ENCODE measurements around the gene RPL29. TPM values are rescaled to one million over a fixed set of nuclear protein-coding genes. Genes with fewer than 3 reads are reported as not detected.

Gene RPL29
- total and polyA plus RNA-seq, 2 of the 13 experiments (the other 11 are each of a cell fraction or from before 2014, with no cell fraction given): 1,348 to 2,263 TPM

DNA sequence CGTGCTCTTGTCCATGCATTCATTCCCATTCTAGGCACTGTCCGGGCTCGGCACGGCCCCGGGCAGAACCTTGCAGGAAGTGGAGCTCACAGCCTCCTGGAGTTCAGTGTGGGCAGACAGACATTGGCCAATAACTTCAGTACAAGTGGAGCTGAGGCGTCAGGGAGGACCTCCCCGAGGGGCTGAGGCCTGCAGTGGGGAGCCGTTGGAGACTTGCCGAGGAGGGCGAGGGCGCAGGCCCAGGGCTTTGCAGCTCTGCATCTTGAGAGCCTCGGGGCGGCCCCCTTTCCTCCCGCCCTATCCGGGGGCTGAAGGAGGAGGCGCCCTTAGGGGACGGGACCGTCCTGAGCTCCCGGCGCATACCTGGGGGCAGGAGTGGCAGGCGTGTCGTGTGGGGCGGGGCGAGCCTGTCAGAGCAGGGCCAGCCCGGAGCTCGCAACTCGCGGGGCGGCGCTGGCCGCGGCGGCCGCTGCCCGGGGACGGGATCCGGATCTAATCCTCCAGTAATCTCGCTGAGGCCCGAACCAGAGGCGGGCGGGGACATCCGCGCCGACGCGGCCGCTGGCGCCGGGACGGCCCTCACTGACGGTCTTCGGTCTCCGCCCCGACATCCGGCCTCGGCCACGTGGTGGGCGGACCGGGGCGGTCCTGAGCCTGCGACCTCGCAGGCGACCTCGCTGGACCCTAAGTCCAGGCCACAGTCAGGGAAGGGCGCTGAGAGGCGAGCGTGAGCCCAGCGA, 12.7 kb downstream of the RPL29 start, which contains the start of gene ACY1 (continued):
- TF ChIP-seq PLRG1 (conservative IDR thresholded peaks at IDR 0.05): no peak
- TF ChIP-seq ZMYM3 (CRISPR knock-in tag; IDR thresholded peaks at IDR 0.05): peak; percentile 64
- TF ChIP-seq ZNF614 (CRISPR knock-in tag; IDR thresholded peaks at IDR 0.05; ENCODE audit: borderline replicate concordance): peak; percentile 61; the same call in 1 of the 2 replicates
- TF ChIP-seq, protein P1, sequence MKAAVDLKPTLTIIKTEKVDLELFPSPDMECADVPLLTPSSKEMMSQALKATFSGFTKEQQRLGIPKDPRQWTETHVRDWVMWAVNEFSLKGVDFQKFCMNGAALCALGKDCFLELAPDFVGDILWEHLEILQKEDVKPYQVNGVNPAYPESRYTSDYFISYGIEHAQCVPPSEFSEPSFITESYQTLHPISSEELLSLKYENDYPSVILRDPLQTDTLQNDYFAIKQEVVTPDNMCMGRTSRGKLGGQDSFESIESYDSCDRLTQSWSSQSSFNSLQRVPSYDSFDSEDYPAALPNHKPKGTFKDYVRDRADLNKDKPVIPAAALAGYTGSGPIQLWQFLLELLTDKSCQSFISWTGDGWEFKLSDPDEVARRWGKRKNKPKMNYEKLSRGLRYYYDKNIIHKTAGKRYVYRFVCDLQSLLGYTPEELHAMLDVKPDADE (CRISPR knock-in tag; IDR thresholded peaks at IDR 0.05): no peak
- TF ChIP-seq, protein P2, sequence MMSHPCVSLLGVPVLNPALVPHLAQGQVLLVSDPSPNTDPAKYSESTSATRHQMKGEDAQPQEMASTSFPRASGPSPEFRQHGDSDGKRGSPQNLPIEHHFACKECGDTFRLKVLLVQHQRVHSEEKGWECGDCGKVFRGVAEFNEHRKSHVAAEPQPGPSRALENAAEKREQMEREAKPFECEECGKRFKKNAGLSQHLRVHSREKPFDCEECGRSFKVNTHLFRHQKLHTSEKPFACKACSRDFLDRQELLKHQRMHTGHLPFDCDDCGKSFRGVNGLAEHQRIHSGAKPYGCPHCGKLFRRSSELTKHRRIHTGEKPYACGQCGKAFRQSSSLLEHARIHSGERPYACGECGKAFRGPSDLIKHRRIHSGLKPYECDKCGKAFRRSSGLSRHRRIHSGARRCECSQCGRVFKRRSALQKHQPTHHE (CRISPR knock-in tag; IDR thresholded peaks at IDR 0.05; ENCODE audit: borderline replicate concordance): no peak
- TF ChIP-seq ZNF580 (CRISPR knock-in tag; IDR thresholded peaks at IDR 0.05; ENCODE audit: borderline replicate concordance, low read depth): peak; percentile 18; the same call in 1 of the 2 replicates
- no peak for TF ChIP-seq ZNF577 (CRISPR knock-in tag; IDR thresholded peaks at IDR 0.05; ENCODE audit: borderline replicate concordance, low read depth)
- peak; percentile 14; the same call in 1 of the 2 replicates for TF ChIP-seq ZNF768 (CRISPR knock-in tag; IDR thresholded peaks at IDR 0.05)
- no peak for TF ChIP-seq BCLAF1 (IDR thresholded peaks at IDR 0.05)
- peak; percentile 95; the same call in 1 of the 2 replicates for TF ChIP-seq ZBTB25 (CRISPR knock-in tag; IDR thresholded peaks at IDR 0.05)
- TF ChIP-seq BCL3 (CRISPR knock-in tag; IDR thresholded peaks at IDR 0.05): peak; percentile 60; the same call in 1 of the 2 replicates
- TF ChIP-seq, protein P3, sequence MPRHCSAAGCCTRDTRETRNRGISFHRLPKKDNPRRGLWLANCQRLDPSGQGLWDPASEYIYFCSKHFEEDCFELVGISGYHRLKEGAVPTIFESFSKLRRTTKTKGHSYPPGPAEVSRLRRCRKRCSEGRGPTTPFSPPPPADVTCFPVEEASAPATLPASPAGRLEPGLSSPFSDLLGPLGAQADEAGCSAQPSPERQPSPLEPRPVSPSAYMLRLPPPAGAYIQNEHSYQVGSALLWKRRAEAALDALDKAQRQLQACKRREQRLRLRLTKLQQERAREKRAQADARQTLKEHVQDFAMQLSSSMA (CRISPR knock-in tag; IDR thresholded peaks at IDR 0.05): peak; percentile 80; the same call in 1 of the 2 replicates
- TF ChIP-seq ISL2 (CRISPR knock-in tag; IDR thresholded peaks at IDR 0.05): peak; percentile 72
- TF ChIP-seq ATF6 (CRISPR knock-in tag; conservative IDR thresholded peaks at IDR 0.05): 0 out of 2 replicates have a peak, but pooled peaks have one; percentile 72
- peak; percentile 60; the same call in 1 of the 2 replicates for TF ChIP-seq CBFB (CRISPR knock-in tag; IDR thresholded peaks at IDR 0.05)
- no peak for TF ChIP-seq MIER2 (CRISPR knock-in tag; IDR thresholded peaks at IDR 0.05)
- TF ChIP-seq JDP2 (CRISPR knock-in tag; IDR thresholded peaks at IDR 0.05; ENCODE audit: borderline replicate concordance): no peak

Data from HepG2 (cell line).